HepG2 (cell line): Measurements from ENCODE around the gene SLC39A2. TPM values are rescaled to one million over a fixed set of nuclear protein-coding genes. Genes with fewer than 3 reads are reported as not detected.

ENCODE experiments used
- CENPT ChIP-seq: sonication (generic); formaldehyde crosslinking; IDR thresholded peaks from 2 replicates; pipeline ENCODE4 v1.8.0; 2022; ENCODE audit warnings: low read depth, mild to moderate bottlenecking, moderate library complexity, missing genetic modification reagents
- CSRNP2 ChIP-seq: sonication (generic); formaldehyde crosslinking; conservative IDR thresholded peaks from 2 replicates; pipeline ENCODE4 v1.8.0; 2022; ENCODE audit warnings: low read depth, missing genetic modification reagents
- CTCF ChIP-seq: sonication (generic); formaldehyde crosslinking; IDR thresholded peaks from 2 replicates; pipeline ENCODE4 v1.5.0; 2020; ENCODE audit warnings: mild to moderate bottlenecking, missing genetic modification reagents, moderate library complexity
- DBP ChIP-seq: sonication (generic); formaldehyde crosslinking; IDR thresholded peaks from 2 replicates; pipeline ENCODE4 v1.4.0; 2020; ENCODE audit warnings: missing genetic modification reagents; ENCODE audit errors: not compliant biosample characterization
- FOXM1 ChIP-seq: sonication (generic); formaldehyde crosslinking; IDR thresholded peaks from 2 replicates; pipeline ENCODE4 v1.5.0; 2020; ENCODE audit warnings: missing genetic modification reagents
- IRF2 ChIP-seq: IDR thresholded peaks from 2 replicates; pipeline ENCODE4 v1.6.1; 2018; ENCODE audit warnings: missing genetic modification reagents, missing compliant biosample characterization
- PTBP1 ChIP-seq: fragments of 200-400 bp; formaldehyde crosslinking; IDR thresholded peaks from 2 replicates; pipeline ENCODE4 v1.6.1; 2018; ENCODE audit warnings: low read length, low read depth; ENCODE audit not compliant: poor library complexity, severe bottlenecking
- SNAPC2 ChIP-seq: sonication (generic); formaldehyde crosslinking; IDR thresholded peaks from 2 replicates; pipeline ENCODE4 v1.8.1; 2022; ENCODE audit warnings: mild to moderate bottlenecking, missing genetic modification reagents
- SP140L ChIP-seq: sonication (generic); formaldehyde crosslinking; IDR thresholded peaks from 2 replicates; pipeline ENCODE4 v1.4.0; 2020; ENCODE audit warnings: missing genetic modification reagents, borderline replicate concordance
- SPEN ChIP-seq: sonication (generic); formaldehyde crosslinking; IDR thresholded peaks from 2 replicates; pipeline ENCODE4 v1.5.1; 2020; ENCODE audit warnings: low read depth, mild to moderate bottlenecking, missing genetic modification reagents
- TFE3 ChIP-seq: IDR thresholded peaks from 2 replicates; pipeline ENCODE4 v1.6.1; 2016
- THAP8 ChIP-seq: sonication (generic); formaldehyde crosslinking; IDR thresholded peaks from 2 replicates; pipeline ENCODE4 v1.5.1; 2020; ENCODE audit warnings: missing genetic modification reagents, mild to moderate bottlenecking, borderline replicate concordance
- THYN1 ChIP-seq: sonication (generic); formaldehyde crosslinking; IDR thresholded peaks from 2 replicates; pipeline ENCODE4 v1.8.1; 2023; ENCODE audit warnings: low read depth, mild to moderate bottlenecking, moderate library complexity, missing genetic modification reagents, borderline replicate concordance
- UBTF ChIP-seq: sonication (generic); formaldehyde crosslinking; IDR thresholded peaks from 2 replicates; pipeline ENCODE4 v1.4.0; 2020; ENCODE audit warnings: mild to moderate bottlenecking, missing genetic modification reagents
- ZBTB46 ChIP-seq: sonication (generic); formaldehyde crosslinking; IDR thresholded peaks from 2 replicates; pipeline ENCODE4 v1.4.0; 2020; ENCODE audit warnings: mild to moderate bottlenecking, missing genetic modification reagents, borderline replicate concordance
- ZFP1 ChIP-seq: IDR thresholded peaks from 2 replicates; pipeline ENCODE4 v1.6.1; 2016
- ZFX ChIP-seq: sonication (generic); formaldehyde crosslinking; IDR thresholded peaks from 2 replicates; pipeline ENCODE4 v1.4.0; 2020; ENCODE audit warnings: mild to moderate bottlenecking, low read depth, missing genetic modification reagents, moderate library complexity
- ZNF446 ChIP-seq: sonication (generic); formaldehyde crosslinking; IDR thresholded peaks from 2 replicates; pipeline ENCODE4 v1.5.0; 2020; ENCODE audit warnings: mild to moderate bottlenecking, missing genetic modification reagents
- ZNF484 ChIP-seq: sonication (generic); formaldehyde crosslinking; IDR thresholded peaks from 2 replicates; pipeline ENCODE4 v1.5.1; 2020; ENCODE audit warnings: mild to moderate bottlenecking, low read depth, missing genetic modification reagents, borderline replicate concordance
- ZNF652 ChIP-seq: IDR thresholded peaks from 2 replicates; pipeline ENCODE4 v1.6.1; 2016; ENCODE audit warnings: low read depth, borderline replicate concordance
- polyA plus RNA-seq, 8 experiments: library from polyadenylated mRNA; depleted of rRNA in 3 of 8; stranded (reverse) in 7 of 8; unstranded in 1 of 8; fragments of >200 nt; fragmentation: Illumina TruSeq in 4 of 8; extraction: Trizol in 4 of 8; gene quantifications; 2 replicates each; pipeline versions ENCODE4 v1.2.1 to v1.2.3, GENCODE V29; 2011 to 2016; ENCODE audit warnings: low read depth in 4 of 8, missing spikeins in 1 of 8, mixed read lengths in 1 of 8; ENCODE audit not compliant: insufficient read depth in 1 of 8
- total RNA-seq, 5 experiments: library from RNA; depleted of rRNA; stranded (reverse); fragments of >200 nt; fragmentation: Illumina TruSeq; extraction: Trizol; gene quantifications; 2 replicates each; pipeline ENCODE4 v1.2.3, GENCODE V29; 2016; ENCODE audit warnings: low read depth in 1 of 5

Gene SLC39A2
- total and polyA plus RNA-seq, 2 of the 13 experiments (the other 11 are each of a cell fraction or from before 2014, with no cell fraction given): 0.08 to 0.11 TPM

GRCh38 chr14:21048638-21049037 lies 49.5 kb downstream of the SLC39A2 start (continued):
- no peak for TF ChIP-seq THYN1
- no peak for TF ChIP-seq CTCF
- no peak for TF ChIP-seq DBP
- no peak for TF ChIP-seq ZBTB46 (CRISPR knock-in tag)
- TF ChIP-seq UBTF (CRISPR knock-in tag): no peak
- TF ChIP-seq ZFP1 (CRISPR knock-in tag): no peak
- no peak for TF ChIP-seq THAP8
- no peak for TF ChIP-seq CSRNP2 (CRISPR knock-in tag)
- TF ChIP-seq ZNF446 (CRISPR knock-in tag): no peak
- TF ChIP-seq ZNF652 (CRISPR knock-in tag): no peak
- no peak for TF ChIP-seq IRF2 (CRISPR knock-in tag)
- TF ChIP-seq PTBP1: no peak
- TF ChIP-seq SP140L: no peak
- TF ChIP-seq SPEN (CRISPR knock-in tag): no peak
- no peak for TF ChIP-seq SNAPC2 (CRISPR knock-in tag)
- TF ChIP-seq FOXM1: no peak
- TF ChIP-seq ZFX (CRISPR knock-in tag): 0 out of 2 replicates have a peak, but pooled peaks have one; percentile 20
- no peak for TF ChIP-seq TFE3 (CRISPR knock-in tag)
- no peak for TF ChIP-seq ZNF484 (CRISPR knock-in tag)
- TF ChIP-seq CENPT: no peak
